ENCODE measurements around the gene C9orf40. TPM values are rescaled to one million over a fixed set of nuclear protein-coding genes. Genes with fewer than 3 reads are reported as not detected.

C9orf40 gene
- total RNA-seq, 1 experiment from 2014 or later = 10.3 TPM

DNA sequence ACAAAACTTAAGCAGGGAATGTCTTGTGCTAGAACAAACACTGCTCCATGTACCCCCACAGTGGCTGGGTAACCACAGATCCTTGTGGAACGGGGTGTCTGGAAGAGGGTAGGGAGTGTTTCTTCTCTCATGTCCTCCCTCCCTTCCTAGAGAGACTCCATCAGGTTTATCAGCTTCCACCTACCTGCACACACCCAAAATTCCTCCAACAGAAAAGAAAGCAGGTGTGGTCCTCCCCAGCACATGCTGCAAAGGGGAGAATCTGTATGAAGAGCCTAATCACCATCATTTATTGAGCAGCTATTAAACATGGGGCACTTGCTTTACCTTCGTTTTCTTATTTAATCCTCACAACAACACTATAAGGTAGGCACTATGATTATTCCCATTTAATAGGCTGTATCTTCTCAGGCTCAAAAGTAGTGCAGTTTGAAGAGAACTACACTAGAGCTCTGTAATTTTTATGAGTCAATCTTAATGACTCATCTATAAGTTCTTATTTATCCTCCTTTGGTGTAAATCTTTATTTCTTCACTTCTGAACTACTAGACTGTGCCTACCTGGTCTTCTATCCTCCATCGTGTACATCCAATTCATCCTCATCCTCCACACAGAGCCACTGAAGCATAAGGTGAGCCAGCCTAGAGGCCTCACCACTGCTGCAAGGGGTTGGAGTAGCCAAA is 31.6 kb downstream of the C9orf40 start:
- H2BK20ac ChIP-seq (ENCODE audit: low read depth, low read length, poor library complexity, severe bottlenecking) = no peak overlapping the region
- no peak overlapping the region for H3K27ac ChIP-seq (ENCODE audit: insufficient read length, low read depth, low read length)
- H3K14ac ChIP-seq (ENCODE audit: insufficient read depth, low read length) = no peak overlapping the region
- no peak overlapping the region for H2BK12ac ChIP-seq (ENCODE audit: insufficient read length, low read depth, low read length)
- no peak overlapping the region for H3K18ac ChIP-seq (ENCODE audit: insufficient read length, low read depth, low read length)
- H2AFZ ChIP-seq (ENCODE audit: low read length) = no peak overlapping the region
- H2BK120ac ChIP-seq (ENCODE audit: low read depth, low read length, poor library complexity, severe bottlenecking) = no peak overlapping the region
- TF ChIP-seq, protein P1, sequence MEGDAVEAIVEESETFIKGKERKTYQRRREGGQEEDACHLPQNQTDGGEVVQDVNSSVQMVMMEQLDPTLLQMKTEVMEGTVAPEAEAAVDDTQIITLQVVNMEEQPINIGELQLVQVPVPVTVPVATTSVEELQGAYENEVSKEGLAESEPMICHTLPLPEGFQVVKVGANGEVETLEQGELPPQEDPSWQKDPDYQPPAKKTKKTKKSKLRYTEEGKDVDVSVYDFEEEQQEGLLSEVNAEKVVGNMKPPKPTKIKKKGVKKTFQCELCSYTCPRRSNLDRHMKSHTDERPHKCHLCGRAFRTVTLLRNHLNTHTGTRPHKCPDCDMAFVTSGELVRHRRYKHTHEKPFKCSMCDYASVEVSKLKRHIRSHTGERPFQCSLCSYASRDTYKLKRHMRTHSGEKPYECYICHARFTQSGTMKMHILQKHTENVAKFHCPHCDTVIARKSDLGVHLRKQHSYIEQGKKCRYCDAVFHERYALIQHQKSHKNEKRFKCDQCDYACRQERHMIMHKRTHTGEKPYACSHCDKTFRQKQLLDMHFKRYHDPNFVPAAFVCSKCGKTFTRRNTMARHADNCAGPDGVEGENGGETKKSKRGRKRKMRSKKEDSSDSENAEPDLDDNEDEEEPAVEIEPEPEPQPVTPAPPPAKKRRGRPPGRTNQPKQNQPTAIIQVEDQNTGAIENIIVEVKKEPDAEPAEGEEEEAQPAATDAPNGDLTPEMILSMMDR (conservative IDR thresholded peaks at IDR 0.05) = no peak
- no peak overlapping the region for H4K5ac ChIP-seq (ENCODE audit: insufficient read length, low read depth, low read length)
- H4K20me1 ChIP-seq (ENCODE audit: control insufficient read depth, insufficient read depth, insufficient read length) = no peaks in the 10 kb centered on the region
- Mint-ChIP-seq H3K4me1 (peaks cover 9 to 13% of the 10 kb centered on the region in 2 experiments), H3K27ac (no peak overlapping the region), H3K36me3 (ENCODE audit: insufficient read depth in 1 of 3, low read depth in 3 of 3) (no peaks in the 10 kb centered on the region), H3K4me3 (no peak overlapping the region), H3K27me3 (ENCODE audit: low read depth) (no peaks in the 10 kb centered on the region), H3K9me3 (no peaks in the 10 kb centered on the region; a peak in 1 of 5 replicates)
- no peaks in the 10 kb centered on the region for H3K79me1 ChIP-seq (ENCODE audit: insufficient read depth, low read depth, low read length, poor library complexity, severe bottlenecking)
- H3K9ac ChIP-seq (ENCODE audit: extremely low read depth, insufficient read length, low read length) = no peak overlapping the region
- DNase-seq = no peak
- H3K56ac ChIP-seq (ENCODE audit: insufficient read length, low read depth, low read length) = no peak overlapping the region
- H4K8ac ChIP-seq (replicated peaks; ENCODE audit: insufficient read length, low read depth, low read length) = no peak overlapping the region
- H3K4ac ChIP-seq (ENCODE audit: low read depth, low read length) = no peak overlapping the region
- WGBS (ENCODE audit: extremely low coverage, insufficient read length, low lambda C conversion rate) = no CpG with 5 or more reads among the region's 3 CpGs
- H2BK5ac ChIP-seq (ENCODE audit: insufficient read length, low read length) = no peak overlapping the region
- H4K91ac ChIP-seq (ENCODE audit: insufficient read length, low read depth, low read length) = no peak overlapping the region
- no peak overlapping the region for H3T11ph ChIP-seq (ENCODE audit: low read length)
- H2AK5ac ChIP-seq (ENCODE audit: insufficient read length, low read length) = no peak overlapping the region
- H3K9me3 ChIP-seq (ENCODE audit: control insufficient read depth, low read depth, low read length) = no peaks in the 10 kb centered on the region
- H3K27me3 ChIP-seq (ENCODE audit: insufficient read depth, low read length) = no peaks in the 10 kb centered on the region
- no peaks in the 10 kb centered on the region for H3K79me2 ChIP-seq (ENCODE audit: insufficient read depth, low read length)
- no peak overlapping the region for H2BK15ac ChIP-seq (ENCODE audit: low read depth, low read length)
- no peak overlapping the region for H3K4me2 ChIP-seq (ENCODE audit: insufficient read depth, insufficient read length, low read length)
- H3K4me1 ChIP-seq (ENCODE audit: insufficient read depth, low read length) = no peaks in the 10 kb centered on the region
- no peaks in the 10 kb centered on the region for H3K23me2 ChIP-seq (ENCODE audit: insufficient read length, low read depth, low read length, poor library complexity, severe bottlenecking)
- no peak overlapping the region for H3K23ac ChIP-seq (ENCODE audit: insufficient read length, low read depth, low read length)

Data from H9 (cell line).